Activated CD4-positive, alpha-beta T cell treated with anti-CD3 and anti-CD28 coated beads, Interleukin-2, amount 10 ng/mL, durations not matched to agents 24 days and 14 days (primary cell): ENCODE measurements around the gene POLR3H. TPM values are rescaled to one million over a fixed set of nuclear protein-coding genes. Genes with fewer than 3 reads are reported as not detected.
A peak's percentile ranks its signal among the peaks of the same experiment; 100 is the strongest.

Source experiments
- DNase-seq: peaks from one replicate; pipeline ENCODE4 v3.0.0; 2022
- H3K27ac Mint-ChIP-seq: one replicate; pipeline ENCODE4 v1.8.0; 2022; ENCODE audit warnings: mild to moderate bottlenecking, mixed read lengths
- H3K27me3 Mint-ChIP-seq: one replicate; pipeline ENCODE4 v1.8.0; 2022; ENCODE audit warnings: mixed read lengths
- H3K36me3 Mint-ChIP-seq: one replicate; pipeline ENCODE4 v1.8.0; 2022; ENCODE audit warnings: low read depth, mild to moderate bottlenecking, mixed read lengths
- H3K4me1 Mint-ChIP-seq: one replicate; pipeline ENCODE4 v1.8.0; 2021; ENCODE audit warnings: mixed read lengths
- H3K4me3 Mint-ChIP-seq: one replicate; pipeline ENCODE4 v1.8.0; 2022; ENCODE audit warnings: mild to moderate bottlenecking, moderate library complexity, mixed read lengths
- H3K9me3 Mint-ChIP-seq: one replicate; pipeline ENCODE4 v1.8.0; 2021; ENCODE audit warnings: mixed read lengths
- intact Hi-C: fragments of 100-400 bp; cut with micrococcal nuclease; formaldehyde crosslinking; loops from one replicate; pipeline ENCODE4 v1.15.1; 2023
- total RNA-seq: library from RNA; stranded (reverse); gene quantifications from 2 replicates; pipeline ENCODE4 v1.2.3, GENCODE V29; 2022

The POLR3H gene
- total RNA-seq, 1 donor from 2014 or later: 49.2 TPM

DNA sequence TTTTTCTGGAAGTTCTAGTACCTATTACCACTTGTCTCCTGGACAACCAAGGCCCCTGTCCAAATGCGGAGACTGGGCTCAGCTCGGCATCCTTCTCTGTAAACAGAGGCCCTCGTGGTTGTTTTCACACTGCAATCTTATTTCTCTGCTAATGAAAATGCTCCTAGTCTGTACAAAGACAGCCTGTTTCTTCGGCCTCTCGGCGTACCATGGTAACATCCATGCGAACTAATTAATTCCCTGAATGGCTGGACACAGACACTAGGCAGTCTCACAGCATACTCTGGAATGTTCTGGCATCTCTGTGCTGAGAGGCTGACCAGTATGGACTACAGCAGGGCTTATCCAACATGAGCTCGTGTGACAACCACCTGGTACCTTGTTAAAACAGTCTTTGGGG, 5.7 kb downstream of the POLR3H start:
- Mint-ChIP-seq H3K4me1 (peaks cover 20% of the 10 kb centered on the region), H3K9me3 (no peaks in the 10 kb centered on the region), H3K27ac (no peak overlapping the region), H3K27me3 (no peaks in the 10 kb centered on the region), H3K4me3 (no peak overlapping the region), H3K36me3 (peaks cover 23% of the 10 kb centered on the region)
- intact Hi-C loops: no loop called here
- no peak for DNase-seq

DNA sequence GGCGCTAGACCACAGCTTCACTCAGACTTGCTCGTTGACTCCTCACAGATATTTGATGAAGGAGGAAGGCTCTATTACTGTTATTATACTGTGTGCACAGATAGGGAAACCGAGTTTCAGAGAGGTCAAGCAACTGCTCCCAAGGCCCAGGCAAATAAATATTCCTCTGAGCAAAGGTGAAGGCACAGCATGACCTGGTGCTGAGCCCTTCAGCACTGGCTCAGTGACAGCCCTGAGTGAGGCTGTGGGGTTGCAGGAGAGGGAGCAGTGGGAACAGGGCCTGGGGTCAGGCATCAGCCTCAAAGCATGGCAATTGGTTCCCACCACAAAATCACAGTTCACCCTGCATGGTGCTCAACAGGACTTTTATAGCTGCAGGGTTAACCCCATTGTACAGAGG, 7.1 kb downstream of the POLR3H start:
- H3K27ac Mint-ChIP-seq: no peak overlapping the region
- no peak for DNase-seq
- no peaks in the 10 kb centered on the region for H3K9me3 Mint-ChIP-seq
- intact Hi-C loops: no loop called here
- peaks cover 23% of the 10 kb centered on the region for H3K36me3 Mint-ChIP-seq
- H3K4me3 Mint-ChIP-seq: no peak overlapping the region
- H3K4me1 Mint-ChIP-seq: peaks cover 10% of the 10 kb centered on the region
- H3K27me3 Mint-ChIP-seq: no peaks in the 10 kb centered on the region

DNA sequence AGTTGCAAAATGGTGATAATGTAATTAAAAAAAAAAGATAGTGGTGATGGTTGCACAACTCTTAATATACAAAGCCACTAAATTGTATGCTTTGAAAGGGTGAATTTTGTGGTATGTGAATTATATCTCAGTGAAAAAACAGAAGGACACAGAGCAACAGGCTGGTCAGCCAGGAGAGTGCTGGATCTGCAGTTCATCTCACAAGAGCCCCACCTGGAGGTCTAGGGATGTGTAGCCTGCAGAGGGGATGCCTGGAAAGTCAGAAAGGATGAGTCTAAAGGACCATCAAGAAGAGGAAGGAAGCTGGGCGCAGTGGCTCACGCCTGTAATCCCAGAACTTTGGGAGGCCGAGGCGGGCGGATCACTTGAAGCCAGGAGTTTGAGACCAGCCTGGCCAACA, 9.0 kb downstream of the POLR3H start:
- no peak overlapping the region for H3K27ac Mint-ChIP-seq
- no peak overlapping the region for H3K4me3 Mint-ChIP-seq
- H3K9me3 Mint-ChIP-seq: no peaks in the 10 kb centered on the region
- H3K27me3 Mint-ChIP-seq: no peaks in the 10 kb centered on the region
- no peak for DNase-seq
- peaks cover 2% of the 10 kb centered on the region for H3K4me1 Mint-ChIP-seq
- intact Hi-C loops: no loop called here
- H3K36me3 Mint-ChIP-seq: peaks cover 25% of the 10 kb centered on the region

DNA sequence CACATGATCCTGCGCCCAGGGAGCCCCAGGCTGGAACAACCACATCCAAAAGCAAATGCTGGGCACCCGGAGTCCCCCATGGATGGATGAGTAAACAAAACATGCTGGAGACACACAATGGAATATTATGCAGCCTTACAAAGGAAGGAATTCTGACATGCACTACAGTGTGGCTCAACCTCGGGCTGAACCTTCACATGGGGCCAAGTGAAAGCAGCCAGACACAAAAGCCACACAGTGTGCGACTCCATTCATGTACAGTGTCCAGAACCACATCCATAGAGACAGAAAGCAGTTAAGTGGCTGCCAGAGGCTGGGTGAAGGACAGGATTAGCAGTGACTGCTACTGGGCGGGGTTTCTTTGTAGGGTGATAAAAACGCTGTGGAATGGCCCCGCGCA, 10.1 kb downstream of the POLR3H start:
- Mint-ChIP-seq H3K27ac (no peak overlapping the region), H3K4me3 (no peak overlapping the region), H3K4me1 (no peaks in the 10 kb centered on the region), H3K9me3 (no peaks in the 10 kb centered on the region), H3K36me3 (peaks cover 17% of the 10 kb centered on the region), H3K27me3 (no peaks in the 10 kb centered on the region)
- DNase-seq: no peak
- intact Hi-C loops: no loop called here

DNA sequence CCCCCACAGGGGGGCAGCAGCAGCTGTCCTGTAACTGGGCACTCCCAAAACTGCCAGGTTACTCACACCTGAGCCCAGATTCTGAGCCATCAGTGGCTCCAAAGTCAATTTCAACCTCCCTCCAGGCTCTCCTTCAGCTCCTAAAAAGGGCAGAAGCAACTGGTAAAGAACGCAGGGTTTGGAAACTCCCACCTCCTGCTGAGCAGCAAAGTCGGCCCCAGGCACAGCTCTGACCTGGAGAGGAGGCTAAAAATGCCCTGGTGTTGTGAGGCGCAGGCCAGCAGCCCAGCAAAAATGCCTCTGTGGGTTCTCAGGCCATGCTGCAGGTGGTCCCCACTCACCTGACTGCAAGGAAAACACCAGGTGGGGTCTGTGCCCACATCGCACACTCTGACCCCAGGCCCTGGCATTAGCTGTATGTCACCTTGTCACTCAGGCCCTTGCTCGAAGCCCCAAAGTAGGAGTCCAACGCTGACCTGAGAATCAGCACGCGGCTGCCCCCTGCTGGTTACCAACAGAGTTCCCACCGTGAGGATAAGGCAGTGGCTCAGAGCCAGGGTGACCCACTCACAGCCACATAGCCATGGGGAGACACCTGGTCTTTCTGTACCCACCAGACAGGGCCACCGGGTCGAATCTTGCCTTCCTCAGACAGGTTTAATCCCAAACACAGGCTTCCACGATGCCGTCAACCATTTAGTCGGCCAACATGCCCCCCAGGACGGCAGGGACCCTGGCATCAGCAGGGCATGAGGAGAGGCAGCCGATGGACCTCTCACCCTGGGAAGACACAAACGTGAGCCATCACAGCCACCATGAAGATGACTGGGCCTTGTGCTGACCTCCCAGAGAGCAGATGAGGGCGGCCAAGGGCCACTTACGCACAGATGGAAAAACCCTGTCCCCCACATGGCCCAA, 11.1 kb downstream of the POLR3H start:
- peak; percentile 91 for DNase-seq
- intact Hi-C loops: no loop called here
- H3K4me1 Mint-ChIP-seq: no peaks in the 10 kb centered on the region
- H3K27me3 Mint-ChIP-seq: no peaks in the 10 kb centered on the region
- H3K27ac Mint-ChIP-seq: no peak overlapping the region
- H3K36me3 Mint-ChIP-seq: peaks cover 25% of the 10 kb centered on the region
- H3K4me3 Mint-ChIP-seq: no peak overlapping the region
- no peaks in the 10 kb centered on the region for H3K9me3 Mint-ChIP-seq

DNA sequence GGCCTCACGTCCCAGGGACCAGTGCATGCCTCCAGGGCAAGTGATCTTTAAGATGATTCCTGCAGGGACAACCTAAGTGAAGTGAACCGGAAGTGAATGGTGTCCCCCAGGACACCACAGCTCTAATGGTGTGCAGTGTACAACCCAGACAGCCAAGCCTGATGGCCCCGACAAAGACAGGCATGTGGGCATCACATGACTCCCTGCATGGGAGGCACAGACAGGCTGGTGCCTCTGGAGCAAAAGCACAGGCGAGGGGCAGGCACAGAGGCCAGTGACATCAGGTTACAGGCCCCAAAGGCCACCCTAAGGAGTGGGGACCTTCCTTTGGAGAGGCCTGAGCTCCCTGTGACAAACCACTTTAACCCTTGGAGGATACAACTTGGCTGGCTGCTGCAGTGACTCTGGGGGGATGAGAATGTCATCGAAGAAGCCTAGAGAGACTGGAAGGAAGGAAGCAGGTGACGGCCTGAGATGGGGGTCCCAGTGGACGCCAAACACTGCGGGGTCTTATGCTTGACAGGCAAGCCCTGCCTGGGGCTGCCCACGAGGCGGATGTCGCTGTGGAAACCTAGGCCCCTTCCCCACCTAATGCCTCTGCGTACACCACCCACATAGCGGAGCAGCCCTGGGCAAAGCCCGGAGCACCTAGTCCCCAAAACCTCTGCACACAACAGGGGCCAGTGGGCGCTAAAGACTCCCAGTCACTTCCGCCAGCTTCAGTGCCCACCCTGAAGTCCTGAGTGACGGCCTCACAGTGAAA, 12.4 kb downstream of the POLR3H start:
- Mint-ChIP-seq H3K27ac (no peak overlapping the region), H3K36me3 (peaks cover 23% of the 10 kb centered on the region)

DNA sequence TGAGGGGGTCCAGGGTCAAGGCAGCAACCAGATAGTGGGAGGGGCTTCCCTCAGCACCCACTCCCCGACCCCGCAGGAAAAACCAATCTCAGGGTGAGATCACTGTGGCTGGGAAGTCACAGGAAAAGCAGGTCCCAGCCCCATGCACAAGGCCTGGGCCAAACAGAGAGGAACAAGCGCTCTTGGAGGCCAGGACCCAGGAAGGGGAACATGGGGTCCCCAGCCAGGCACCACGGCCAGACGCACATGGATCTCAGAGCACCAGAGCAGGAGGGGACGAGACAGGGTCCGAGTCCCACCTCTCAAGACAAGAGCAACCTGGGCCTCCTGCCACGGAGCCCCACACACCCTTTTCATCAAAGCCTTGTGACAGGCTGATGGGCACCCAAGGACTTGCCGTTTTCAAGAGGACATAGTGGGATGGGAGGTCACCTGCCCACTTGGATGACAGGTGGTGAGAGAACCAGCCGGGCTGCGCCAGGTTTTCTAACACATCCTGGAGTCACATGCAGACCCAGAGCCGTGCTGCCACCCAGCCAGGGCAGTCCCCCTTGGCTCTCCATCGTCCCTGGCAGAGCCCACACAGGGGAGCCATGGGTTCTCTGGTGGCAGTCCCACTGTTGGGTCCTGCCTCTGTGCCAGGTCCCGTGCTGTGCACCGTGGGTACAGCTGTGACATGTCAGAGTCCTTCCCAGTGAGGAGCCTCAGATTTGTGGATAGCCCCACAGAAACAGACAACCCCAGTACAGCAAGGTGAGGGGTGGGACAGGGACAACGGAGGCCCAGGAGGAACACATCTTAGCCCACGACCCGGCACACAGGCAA, 13.2 kb downstream of the POLR3H start:
- intact Hi-C loops: no loop called here
- H3K36me3 Mint-ChIP-seq: peaks cover 26% of the 10 kb centered on the region
- H3K27me3 Mint-ChIP-seq: no peaks in the 10 kb centered on the region
- no peaks in the 10 kb centered on the region for H3K4me1 Mint-ChIP-seq
- no peak for DNase-seq
- no peaks in the 10 kb centered on the region for H3K9me3 Mint-ChIP-seq
- H3K4me3 Mint-ChIP-seq: no peak overlapping the region
- H3K27ac Mint-ChIP-seq: no peak overlapping the region

More for the DNA sequence above, 12.4 kb downstream of the POLR3H start:
- Mint-ChIP-seq H3K27me3 (no peaks in the 10 kb centered on the region), H3K4me3 (no peak overlapping the region), H3K9me3 (no peaks in the 10 kb centered on the region), H3K4me1 (no peaks in the 10 kb centered on the region)
- intact Hi-C loops: no loop called here
- no peak for DNase-seq

DNA sequence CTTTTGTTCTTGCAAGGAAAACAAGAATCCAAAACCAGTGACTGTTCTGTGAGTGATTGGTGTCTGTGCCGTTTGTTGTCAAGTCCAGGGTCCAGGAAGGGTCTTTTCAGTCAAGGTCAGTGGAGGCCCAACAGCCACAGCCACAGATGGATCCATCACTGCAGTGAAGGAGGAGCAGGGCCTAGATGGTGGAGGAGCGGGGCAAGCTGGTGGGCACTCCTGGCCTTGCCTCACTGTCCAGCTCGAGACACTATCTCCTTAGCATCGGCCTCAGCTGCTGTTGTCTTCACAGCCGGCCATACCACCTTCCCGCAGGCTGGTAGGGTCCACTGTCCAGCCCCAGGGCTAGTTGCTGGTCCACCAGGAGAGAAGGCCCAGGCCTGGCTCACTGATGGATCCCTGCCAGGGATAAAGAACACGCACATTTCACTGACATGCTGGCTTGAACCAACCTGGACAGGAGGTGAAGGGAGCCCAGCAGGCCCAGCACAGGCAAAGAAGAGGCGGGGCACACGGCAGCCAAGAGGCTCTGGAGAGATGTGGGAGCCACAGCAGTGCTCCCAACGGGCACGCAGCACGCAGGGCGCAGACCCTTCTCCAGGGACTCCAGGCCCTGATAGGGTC, 15.2 kb downstream of the POLR3H start:
- H3K9me3 Mint-ChIP-seq: no peaks in the 10 kb centered on the region
- H3K4me3 Mint-ChIP-seq: no peak overlapping the region
- peaks cover 31% of the 10 kb centered on the region for H3K36me3 Mint-ChIP-seq
- no peak for DNase-seq
- no peaks in the 10 kb centered on the region for H3K27me3 Mint-ChIP-seq
- H3K4me1 Mint-ChIP-seq: peaks cover 10% of the 10 kb centered on the region
- no peak overlapping the region for H3K27ac Mint-ChIP-seq
- intact Hi-C loops: no loop called here

DNA sequence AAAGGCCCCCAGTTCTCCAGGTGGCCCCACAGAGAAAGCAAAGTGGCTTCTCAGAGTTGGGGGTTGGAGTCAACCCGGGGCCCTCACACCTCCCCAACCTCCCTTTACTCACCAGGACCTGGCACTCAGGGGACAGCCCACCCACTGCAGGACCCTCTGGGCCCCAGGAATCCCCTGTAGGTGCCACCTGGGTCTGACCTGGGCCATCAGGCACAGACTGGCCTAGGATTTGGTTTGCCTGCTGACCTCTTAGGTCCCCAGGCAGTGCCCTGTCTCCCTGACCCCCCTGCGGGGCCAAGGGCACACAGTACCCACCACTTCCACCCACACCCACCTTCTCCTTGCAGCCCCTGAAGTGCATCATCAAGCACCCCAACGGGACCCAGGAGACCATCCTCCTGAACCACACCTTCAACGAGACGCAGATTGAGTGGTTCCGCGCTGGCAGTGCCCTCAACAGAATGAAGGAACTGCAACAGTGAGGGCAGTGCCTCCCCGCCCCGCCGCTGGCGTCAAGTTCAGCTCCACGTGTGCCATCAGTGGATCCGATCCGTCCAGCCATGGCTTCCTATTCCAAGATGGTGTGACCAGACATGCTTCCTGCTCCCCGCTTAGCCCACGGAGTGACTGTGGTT, 16.0 kb downstream of the POLR3H start:
- Mint-ChIP-seq H3K36me3 (peaks cover 33% of the 10 kb centered on the region), H3K9me3 (no peaks in the 10 kb centered on the region), H3K27ac (no peak overlapping the region), H3K4me3 (no peak overlapping the region), H3K4me1 (peaks cover 10% of the 10 kb centered on the region), H3K27me3 (no peaks in the 10 kb centered on the region)
- no peak for DNase-seq
- intact Hi-C loops: no loop called here

DNA sequence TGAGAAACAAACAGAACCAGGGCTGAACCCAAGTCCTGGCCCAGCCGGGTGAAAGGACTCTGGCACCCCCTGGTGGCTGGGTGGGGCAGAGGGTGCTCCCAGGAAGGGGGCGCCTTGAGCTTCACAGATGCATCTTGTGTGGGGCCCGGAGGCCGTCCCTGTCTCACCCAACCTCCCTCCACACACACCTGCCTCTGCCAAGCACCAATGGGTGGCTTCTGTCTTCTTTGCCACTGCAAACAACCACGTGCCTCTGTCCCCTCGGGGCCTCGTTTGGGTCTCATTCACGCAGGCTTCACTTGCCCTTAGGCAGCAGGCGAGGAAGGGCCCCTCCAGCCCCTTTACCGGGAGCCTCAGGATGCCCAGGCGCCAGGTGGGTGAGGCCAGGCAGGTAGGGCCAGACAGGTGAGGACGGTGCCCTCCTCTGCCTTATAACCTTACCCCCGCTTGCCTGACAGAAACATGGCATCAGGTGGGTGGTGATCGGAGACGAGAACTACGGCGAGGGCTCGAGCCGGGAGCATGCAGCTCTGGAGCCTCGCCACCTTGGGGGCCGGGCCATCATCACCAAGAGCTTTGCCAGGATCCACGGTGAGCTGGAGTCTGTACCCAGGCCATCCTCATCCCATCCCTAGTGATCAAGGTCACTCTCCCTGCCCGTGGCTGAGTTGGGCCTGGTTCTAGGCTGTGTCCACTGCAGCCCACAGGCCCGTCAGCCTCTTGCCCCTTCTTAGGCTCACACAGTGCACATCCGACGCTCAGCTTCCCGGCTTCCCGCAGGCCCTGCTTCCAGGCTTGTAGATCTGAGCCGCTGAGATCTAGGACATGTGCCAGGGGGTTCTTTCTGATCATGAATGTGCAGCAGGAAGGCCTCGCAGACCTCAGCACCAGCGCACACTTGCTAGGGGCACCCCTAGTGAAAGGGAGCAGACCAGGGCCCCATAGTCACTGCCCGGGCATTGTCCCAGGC, 17.2 kb downstream of the POLR3H start:
- Mint-ChIP-seq H3K27me3 (no peaks in the 10 kb centered on the region), H3K9me3 (no peaks in the 10 kb centered on the region), H3K27ac (peak overlapping the region; percentile 28), H3K4me1 (peaks cover 10% of the 10 kb centered on the region), H3K4me3 (no peak overlapping the region), H3K36me3 (peaks cover 35% of the 10 kb centered on the region)
- intact Hi-C loops: loop anchor here (1.0 kb wide), 1 partner anchor 124 kb away; no protein-coding TSS in a partner anchor
- peak; percentile 90 for DNase-seq

DNA sequence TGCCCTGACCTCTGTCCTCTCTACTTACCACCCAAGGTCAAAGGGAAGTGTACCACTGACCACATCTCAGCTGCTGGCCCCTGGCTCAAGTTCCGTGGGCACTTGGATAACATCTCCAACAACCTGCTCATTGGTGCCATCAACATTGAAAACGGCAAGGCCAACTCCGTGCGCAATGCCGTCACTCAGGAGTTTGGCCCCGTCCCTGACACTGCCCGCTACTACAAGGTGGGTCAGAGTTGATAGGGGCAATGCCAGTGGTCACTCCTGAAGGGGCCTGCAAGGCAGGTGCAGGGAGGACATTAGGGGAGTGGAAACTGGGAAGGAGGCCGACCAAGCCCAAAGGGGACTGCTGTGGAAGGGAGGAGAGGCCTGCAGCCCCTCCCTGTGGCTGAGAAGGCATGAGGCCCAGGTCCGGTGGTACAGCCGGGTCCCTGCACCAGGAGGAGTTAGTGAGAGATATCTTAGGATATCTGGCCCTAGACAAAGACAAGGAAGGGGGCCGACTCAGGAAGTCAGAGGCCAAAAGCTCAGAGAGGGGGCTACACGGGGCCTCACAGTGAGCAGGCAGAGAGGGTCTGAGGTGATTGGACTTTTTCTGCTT, 17.9 kb downstream of the POLR3H start:
- intact Hi-C loops: loop anchor here (1.0 kb wide), 1 partner anchor 123 kb away; no protein-coding TSS in a partner anchor
- DNase-seq: no peak

More for the DNA sequence above, 17.9 kb downstream of the POLR3H start:
- H3K4me1 Mint-ChIP-seq: peaks cover 10% of the 10 kb centered on the region
- H3K27ac Mint-ChIP-seq: peak overlapping the region; percentile 37
- H3K9me3 Mint-ChIP-seq: no peaks in the 10 kb centered on the region
- peaks cover 35% of the 10 kb centered on the region for H3K36me3 Mint-ChIP-seq
- no peak overlapping the region for H3K4me3 Mint-ChIP-seq
- H3K27me3 Mint-ChIP-seq: no peaks in the 10 kb centered on the region
